HepG2 (cell line): ENCODE results near the gene EPHA1. TPM values are rescaled to one million over a fixed set of nuclear protein-coding genes. Genes with fewer than 3 reads are reported as not detected.

Source experiments
- ATF3 ChIP-seq: sonication (generic); formaldehyde crosslinking; IDR thresholded peaks from 2 replicates; pipeline ENCODE4 v1.4.0; 2020; ENCODE audit warnings: missing genetic modification reagents
- ATF6 ChIP-seq: sonication (generic); formaldehyde crosslinking; conservative IDR thresholded peaks from 2 replicates; pipeline ENCODE4 v1.4.0; 2020; ENCODE audit warnings: missing genetic modification reagents
- BCLAF1 ChIP-seq: fragments of 450-650 bp; IDR thresholded peaks from 2 replicates; pipeline ENCODE4 v1.6.1; 2017; ENCODE audit warnings: mild to moderate bottlenecking
- CEBPB ChIP-seq: IDR thresholded peaks from 2 replicates; pipeline ENCODE4 v1.6.1; 2011; ENCODE audit warnings: low read depth, low read length, improper control_type of control experiment, borderline replicate concordance
- DMAP1 ChIP-seq: IDR thresholded peaks from 2 replicates; pipeline ENCODE4 v1.6.1; 2016
- ELF3 ChIP-seq: IDR thresholded peaks from 2 replicates; pipeline ENCODE4 v1.6.1; 2016; ENCODE audit warnings: missing genetic modification reagents, missing compliant biosample characterization
- ERF ChIP-seq: IDR thresholded peaks from 2 replicates; pipeline ENCODE4 v1.6.1; 2018; ENCODE audit warnings: missing biosample characterization, missing genetic modification reagents
- ESRRA ChIP-seq: sonication (generic); formaldehyde crosslinking; IDR thresholded peaks from 2 replicates; pipeline ENCODE4 v1.5.1; 2020; ENCODE audit warnings: mild to moderate bottlenecking, low read depth, missing genetic modification reagents
- FOXK1 ChIP-seq: sonication (generic); formaldehyde crosslinking; IDR thresholded peaks from 2 replicates; pipeline ENCODE4 v1.4.0; 2020; ENCODE audit warnings: low read depth, missing genetic modification reagents, borderline replicate concordance
- HHEX ChIP-seq: IDR thresholded peaks from 2 replicates; pipeline ENCODE4 v1.6.1; 2016; ENCODE audit warnings: control low read depth
- HNF1B ChIP-seq: sonication (generic); formaldehyde crosslinking; IDR thresholded peaks from 2 replicates; pipeline ENCODE4 v1.5.1; 2020; ENCODE audit warnings: mild to moderate bottlenecking, moderate library complexity, missing genetic modification reagents
- JUND ChIP-seq: sonication (generic); formaldehyde crosslinking; IDR thresholded peaks from 2 replicates; pipeline ENCODE4 v1.8.0; 2022; ENCODE audit warnings: mild to moderate bottlenecking, missing genetic modification reagents
- KLF9 ChIP-seq: IDR thresholded peaks from 2 replicates; pipeline ENCODE4 v1.6.1; 2016; ENCODE audit warnings: low read depth
- NCOA1 ChIP-seq: sonication (generic); formaldehyde crosslinking; IDR thresholded peaks from 2 replicates; pipeline ENCODE4 v1.9.0; 2021; ENCODE audit warnings: missing genetic modification reagents
- PAWR ChIP-seq: sonication (generic); formaldehyde crosslinking; IDR thresholded peaks from 2 replicates; pipeline ENCODE4 v1.4.0; 2020; ENCODE audit warnings: missing genetic modification reagents, mild to moderate bottlenecking, borderline replicate concordance
- PHF21A ChIP-seq: sonication (generic); formaldehyde crosslinking; IDR thresholded peaks from 2 replicates; pipeline ENCODE4 v1.5.0; 2020; ENCODE audit warnings: mild to moderate bottlenecking, missing genetic modification reagents
- RORA ChIP-seq: sonication (generic); formaldehyde crosslinking; IDR thresholded peaks from 2 replicates; pipeline ENCODE4 v1.5.0; 2020; ENCODE audit warnings: mild to moderate bottlenecking, missing genetic modification reagents, moderate library complexity
- XBP1 ChIP-seq: sonication (generic); formaldehyde crosslinking; IDR thresholded peaks from 2 replicates; pipeline ENCODE4 v1.5.0; 2020; ENCODE audit warnings: missing genetic modification reagents
- ZHX1 ChIP-seq: sonication (generic); formaldehyde crosslinking; IDR thresholded peaks from 2 replicates; pipeline ENCODE4 v1.8.1; 2022; ENCODE audit warnings: low read depth, mild to moderate bottlenecking, missing genetic modification reagents
- polyA plus RNA-seq, 8 experiments: library from polyadenylated mRNA; depleted of rRNA in 3 of 8; stranded (reverse) in 7 of 8; unstranded in 1 of 8; fragments of >200 nt; fragmentation: Illumina TruSeq in 4 of 8; extraction: Trizol in 4 of 8; gene quantifications; 2 replicates each; pipeline versions ENCODE4 v1.2.1 to v1.2.3, GENCODE V29; 2011 to 2016; ENCODE audit warnings: low read depth in 4 of 8, missing spikeins in 1 of 8, mixed read lengths in 1 of 8; ENCODE audit not compliant: insufficient read depth in 1 of 8
- total RNA-seq, 5 experiments: library from RNA; depleted of rRNA; stranded (reverse); fragments of >200 nt; fragmentation: Illumina TruSeq; extraction: Trizol; gene quantifications; 2 replicates each; pipeline ENCODE4 v1.2.3, GENCODE V29; 2016; ENCODE audit warnings: low read depth in 1 of 5

Gene EPHA1
- total and polyA plus RNA-seq, 2 of the 13 experiments (the other 11 are each of a cell fraction or from before 2014, with no cell fraction given), result 4.6 to 17.1 TPM

- peak; percentile 82 for TF ChIP-seq HNF1B (CRISPR knock-in tag)
- no peak; the same call in 1 of the 2 replicates for TF ChIP-seq HHEX (CRISPR knock-in tag)
- TF ChIP-seq JUND, result no peak; the same call in 1 of the 2 replicates
- TF ChIP-seq ELF3 (CRISPR knock-in tag), result peak; percentile 65; the same call in 1 of the 2 replicates
- no peak for TF ChIP-seq KLF9 (CRISPR knock-in tag)
- no peak for TF ChIP-seq PAWR (CRISPR knock-in tag)
- TF ChIP-seq DMAP1 (CRISPR knock-in tag), result no peak
- no peak for TF ChIP-seq ATF6 (CRISPR knock-in tag)
- TF ChIP-seq CEBPB, result peak; percentile 95
- peak; percentile 96 for TF ChIP-seq ESRRA (CRISPR knock-in tag)
- TF ChIP-seq FOXK1 (CRISPR knock-in tag), result no peak
- no peak for TF ChIP-seq NCOA1 (CRISPR knock-in tag)
- TF ChIP-seq RORA (CRISPR knock-in tag), result no peak
- TF ChIP-seq BCLAF1, result no peak
- no peak for TF ChIP-seq ZHX1 (CRISPR knock-in tag)
- peak; percentile 88 for TF ChIP-seq PHF21A (CRISPR knock-in tag)
- TF ChIP-seq XBP1 (CRISPR knock-in tag), result no peak
- TF ChIP-seq ATF3 (CRISPR knock-in tag), result 0 out of 2 replicates have a peak, but pooled peaks have one; percentile 67
- peak; percentile 45; the same call in 1 of the 2 replicates for TF ChIP-seq ERF (CRISPR knock-in tag)
Observed at GRCh38 chr7:143393267-143394041, 15.2 kb downstream of the EPHA1 start (continued).
